HFFc6 (cell line): Measurements from ENCODE around the gene PCID2. TPM values are rescaled to one million over a fixed set of nuclear protein-coding genes. Genes with fewer than 3 reads are reported as not detected.
A peak's percentile ranks its signal among the peaks of the same experiment; 100 is the strongest.

Source experiments
- DNase-seq: peaks from one replicate; pipeline ENCODE4 v3.0.0-alpha.2; 2018
- H3K27ac Mint-ChIP-seq: 2 replicates; pipeline ENCODE4 v1.8.0; 2020; ENCODE audit warnings: mild to moderate bottlenecking, mixed read lengths
- H3K27me3 Mint-ChIP-seq: 2 replicates; pipeline ENCODE4 v1.8.0; 2021; ENCODE audit warnings: mild to moderate bottlenecking, moderate library complexity, mixed read lengths; ENCODE audit not compliant: insufficient read depth
- H3K36me3 Mint-ChIP-seq: 2 replicates; pipeline ENCODE4 v1.8.0; 2021; ENCODE audit warnings: low read depth, mixed read lengths
- H3K4me1 Mint-ChIP-seq: 2 replicates; pipeline ENCODE4 v1.8.0; 2020; ENCODE audit warnings: low read depth, mixed read lengths
- H3K4me3 Mint-ChIP-seq: 2 replicates; pipeline ENCODE4 v1.8.0; 2020; ENCODE audit warnings: mild to moderate bottlenecking, moderate library complexity, mixed read lengths
- H3K9me3 Mint-ChIP-seq: 2 replicates; pipeline ENCODE4 v1.8.0; 2020; ENCODE audit warnings: mild to moderate bottlenecking, mixed read lengths
- CTCF ChIP-seq: fragments of 200-600 bp; sonication (generic); IDR thresholded peaks from 2 replicates; pipeline ENCODE4 v1.5.0; 2021; ENCODE audit warnings: antibody characterized with exemption, mild to moderate bottlenecking
- total RNA-seq, 6 experiments: library from RNA; stranded (reverse); fragmentation: NEBNext Ultra II Directional; extraction: Animal tissue kit (Norgen Biotek cat#: 25700); gene quantifications; 2 replicates in 1 of 6; 3 replicates in 5 of 6; pipeline ENCODE4 v1.2.3, GENCODE V29; 2021

Gene PCID2
- total RNA-seq, 6 experiments from 2014 or later: 59.1 to 72.5 (median 68.3) TPM

GRCh38 chr13:113209336-113209758 lies 878 bp upstream of the PCID2 start, which contains the start of gene CUL4A:
TSS of gene CUL4A (plus strand) at chr13:113209613. CDS start at chr13:113209628, 15 bp downstream.
- Mint-ChIP-seq H3K27ac (peak within 1 kb of the TSS; percentile 87), H3K4me3 (peak within 1 kb of the TSS; percentile 94), H3K9me3 (no peaks in the 10 kb centered on the region), H3K27me3 (no peaks in the 10 kb centered on the region), H3K4me1 (peaks cover 55% of the 10 kb centered on the region), H3K36me3 (peaks cover 54% of the 10 kb centered on the region)
- TF ChIP-seq CTCF: no peak
- peak; percentile 52 for DNase-seq

GRCh38 chr13:113207890-113208420 lies 514 bp downstream of the PCID2 start:
- peaks cover 65% of the 10 kb centered on the region for H3K4me1 Mint-ChIP-seq
- no peaks in the 10 kb centered on the region for H3K27me3 Mint-ChIP-seq
- H3K36me3 Mint-ChIP-seq: peaks cover 45% of the 10 kb centered on the region
- H3K27ac Mint-ChIP-seq: peak overlapping the region; percentile 87
- DNase-seq: peak; percentile 45
- H3K9me3 Mint-ChIP-seq: no peaks in the 10 kb centered on the region
- H3K4me3 Mint-ChIP-seq: peak overlapping the region; percentile 94
- no peak for TF ChIP-seq CTCF

GRCh38 chr13:113207460-113207859 lies 1.0 kb downstream of the PCID2 start:
- Mint-ChIP-seq H3K27me3 (no peaks in the 10 kb centered on the region), H3K4me3 (peak overlapping the region; percentile 94), H3K36me3 (peaks cover 45% of the 10 kb centered on the region), H3K4me1 (peaks cover 70% of the 10 kb centered on the region), H3K27ac (peak overlapping the region; percentile 87), H3K9me3 (no peaks in the 10 kb centered on the region)
- no peak for DNase-seq
- TF ChIP-seq CTCF: no peak

- no peak for TF ChIP-seq CTCF
- H3K9me3 Mint-ChIP-seq: no peaks in the 10 kb centered on the region
- peak overlapping the region; percentile 94 for H3K4me3 Mint-ChIP-seq
- peak overlapping the region; percentile 81 for H3K27ac Mint-ChIP-seq
- H3K27me3 Mint-ChIP-seq: no peaks in the 10 kb centered on the region
- H3K4me1 Mint-ChIP-seq: peaks cover 57% of the 10 kb centered on the region
- DNase-seq: peak; percentile 31
- peaks cover 34% of the 10 kb centered on the region for H3K36me3 Mint-ChIP-seq
These were observed 3.0 kb downstream of the PCID2 start for GRCh38 chr13:113205428-113205931.

GRCh38 chr13:113204378-113204734 lies 4.1 kb downstream of the PCID2 start:
- Mint-ChIP-seq H3K9me3 (no peaks in the 10 kb centered on the region), H3K36me3 (peaks cover 43% of the 10 kb centered on the region), H3K27ac (no peak overlapping the region), H3K4me3 (no peak overlapping the region), H3K27me3 (no peaks in the 10 kb centered on the region), H3K4me1 (peaks cover 60% of the 10 kb centered on the region)
- DNase-seq: no peak
- TF ChIP-seq CTCF: no peak
